ENCODE measurements around the gene CD163.
A peak's percentile ranks its signal among the peaks of the same experiment; 100 is the strongest.
"Not testable (repeated sequence)": the region's sequence is repeated elsewhere in the genome, so short reads cannot be mapped to it uniquely, and the experiment has no call there.

CD163 gene

DNA sequence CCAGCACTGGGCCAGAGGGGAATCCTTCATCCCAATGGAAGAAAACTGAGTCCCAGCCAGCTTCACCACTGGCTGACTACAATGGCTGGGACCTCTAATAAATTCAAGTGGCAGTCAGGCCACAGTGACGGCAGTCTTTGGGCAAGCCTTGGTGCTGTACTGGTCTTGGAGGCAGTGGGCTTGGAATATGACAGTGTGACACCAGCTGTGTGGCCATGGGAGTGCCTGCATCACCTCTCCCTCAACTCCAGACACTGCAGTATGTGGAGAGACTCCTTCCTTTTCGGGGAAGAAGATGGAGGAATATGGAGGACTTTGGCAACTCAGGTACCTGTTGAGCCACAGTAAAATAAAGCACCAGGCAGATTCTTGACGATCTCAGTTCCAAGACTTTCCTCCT lies 43.6 kb downstream of the CD163 start:
- H3K9me3 ChIP-seq (ENCODE audit: control insufficient read depth in 5 of 5, low read length in 5 of 5): no peaks in the 10 kb centered on the region
- no peaks in the 10 kb centered on the region for H3K4me1 ChIP-seq (ENCODE audit: control insufficient read depth in 5 of 5, insufficient read depth in 5 of 5, low read length in 5 of 5)
- H3K27me3 ChIP-seq (ENCODE audit: control insufficient read depth in 5 of 5, insufficient read depth in 4 of 5, low read length in 5 of 5): no peaks in the 10 kb centered on the region
- no peaks in the 10 kb centered on the region for H3K36me3 ChIP-seq (ENCODE audit: control insufficient read depth in 5 of 5, insufficient read depth in 5 of 5, low read length in 5 of 5)
- H3K9ac ChIP-seq (ENCODE audit: low read length in 5 of 5): no peak overlapping the region
- H3K4me3 ChIP-seq (ENCODE audit: low read depth in 1 of 5, low read length in 5 of 5): no peak overlapping the region
- no peak overlapping the region for H3K27ac ChIP-seq (ENCODE audit: low read depth, low read length)

DNA sequence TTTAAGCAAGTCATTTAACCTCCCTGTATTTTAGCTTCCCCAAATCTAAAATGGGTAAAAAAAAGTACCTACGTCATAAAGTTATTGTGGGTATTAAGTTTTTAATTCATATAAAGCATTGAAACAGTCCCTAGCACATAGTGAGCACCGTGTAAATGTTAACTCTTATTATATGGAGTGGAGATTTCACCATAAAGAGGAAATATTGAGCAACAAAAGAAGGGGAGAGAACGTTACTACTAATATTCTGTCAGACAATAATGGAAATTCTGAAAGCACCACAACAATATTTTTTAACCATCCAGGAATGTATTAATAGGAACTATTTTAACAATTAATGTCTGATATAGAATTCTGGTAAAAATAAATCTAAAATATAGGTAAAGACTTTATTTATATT lies 51.8 kb downstream of the CD163 start:
- Histone ChIP-seq H3K4me3 (ENCODE audit: low read depth in 1 of 5, low read length in 5 of 5) (no peak overlapping the region), H3K9ac (ENCODE audit: low read length in 5 of 5) (no peak overlapping the region), H3K27ac (ENCODE audit: low read depth, low read length) (no peak overlapping the region), H3K9me3 (ENCODE audit: control insufficient read depth in 5 of 5, low read length in 5 of 5) (peaks cover 0 to 5% (median 0%) of the 10 kb centered on the region in 5 donors), H3K36me3 (ENCODE audit: control insufficient read depth in 5 of 5, insufficient read depth in 5 of 5, low read length in 5 of 5) (no peaks in the 10 kb centered on the region), H3K27me3 (ENCODE audit: control insufficient read depth in 5 of 5, insufficient read depth in 4 of 5, low read length in 5 of 5) (peaks cover 0 to 4% (median 0%) of the 10 kb centered on the region in 5 donors), H3K4me1 (ENCODE audit: control insufficient read depth in 5 of 5, insufficient read depth in 5 of 5, low read length in 5 of 5) (no peaks in the 10 kb centered on the region)

DNA sequence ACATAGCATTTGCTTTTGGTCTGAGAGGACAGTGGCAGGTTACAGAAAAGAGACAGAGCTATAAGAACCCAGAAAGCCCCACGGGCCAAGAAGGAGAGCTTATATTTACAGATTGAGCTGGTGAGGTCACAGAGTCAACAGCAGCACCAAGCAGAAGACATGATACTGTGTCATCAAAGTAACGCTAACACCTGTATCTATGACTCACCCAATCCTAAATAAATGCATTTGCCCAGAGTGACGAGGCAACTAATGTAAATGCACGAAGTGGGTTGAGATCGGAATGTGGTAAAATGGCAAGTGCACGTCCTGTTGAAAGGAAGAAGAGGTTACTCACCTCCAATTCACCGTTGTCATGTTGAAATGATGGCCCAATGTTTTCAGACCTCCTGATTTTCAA lies 52.9 kb downstream of the CD163 start:
- H3K4me3 ChIP-seq (ENCODE audit: low read depth in 1 of 5, low read length in 5 of 5): no peak overlapping the region
- no peaks in the 10 kb centered on the region for H3K36me3 ChIP-seq (ENCODE audit: control insufficient read depth in 5 of 5, insufficient read depth in 5 of 5, low read length in 5 of 5)
- H3K27ac ChIP-seq (ENCODE audit: low read depth, low read length): no peak overlapping the region
- H3K4me1 ChIP-seq (ENCODE audit: control insufficient read depth in 5 of 5, insufficient read depth in 5 of 5, low read length in 5 of 5): peaks cover 0 to 3% (median 0%) of the 10 kb centered on the region in 5 donors
- peaks cover 0 to 5% (median 0%) of the 10 kb centered on the region in 5 donors for H3K9me3 ChIP-seq (ENCODE audit: control insufficient read depth in 5 of 5, low read length in 5 of 5)
- no peak overlapping the region for H3K9ac ChIP-seq (ENCODE audit: low read length in 5 of 5)
- peaks cover 0 to 4% (median 0%) of the 10 kb centered on the region in 5 donors for H3K27me3 ChIP-seq (ENCODE audit: control insufficient read depth in 5 of 5, insufficient read depth in 4 of 5, low read length in 5 of 5)

GRCh38 chr12:7448099-7448498 lies 55.5 kb downstream of the CD163 start:
- Histone ChIP-seq H3K9ac (ENCODE audit: low read length in 5 of 5) (no peak overlapping the region), H3K27ac (ENCODE audit: low read depth, low read length) (no peak overlapping the region), H3K27me3 (ENCODE audit: control insufficient read depth in 5 of 5, insufficient read depth in 4 of 5, low read length in 5 of 5) (peaks cover 0 to 4% (median 0%) of the 10 kb centered on the region in 5 donors), H3K36me3 (ENCODE audit: control insufficient read depth in 5 of 5, insufficient read depth in 5 of 5, low read length in 5 of 5) (no peaks in the 10 kb centered on the region), H3K9me3 (ENCODE audit: control insufficient read depth in 5 of 5, low read length in 5 of 5) (peaks cover 0 to under 1% (median 0%) of the 10 kb centered on the region in 5 donors), H3K4me1 (ENCODE audit: control insufficient read depth in 5 of 5, insufficient read depth in 5 of 5, low read length in 5 of 5) (peaks cover 0 to 4% (median 0%) of the 10 kb centered on the region in 5 donors), H3K4me3 (ENCODE audit: low read depth in 1 of 5, low read length in 5 of 5) (no peak overlapping the region)

DNA sequence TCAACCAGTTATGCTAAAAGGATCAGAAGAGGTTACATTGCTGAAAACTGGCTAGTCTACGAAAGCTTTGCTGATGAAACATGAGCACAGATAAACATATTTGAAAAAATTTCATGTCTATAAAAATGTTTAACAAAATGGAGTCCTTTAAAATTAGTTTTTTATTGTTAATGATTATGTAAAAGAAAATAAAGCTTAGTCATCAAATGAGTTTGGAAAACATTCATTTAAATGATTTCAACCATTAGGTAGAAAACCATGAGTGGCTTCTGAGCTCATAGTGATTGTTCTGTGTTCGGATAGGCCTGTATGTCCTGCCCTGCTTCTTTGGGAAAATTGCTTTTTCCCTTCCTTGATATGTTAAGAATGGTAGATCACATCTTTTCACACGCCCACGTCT lies 59.0 kb downstream of the CD163 start:
- Histone ChIP-seq H3K9ac (ENCODE audit: low read length in 5 of 5) (no peak overlapping the region), H3K9me3 (ENCODE audit: control insufficient read depth in 5 of 5, low read length in 5 of 5) (no peaks in the 10 kb centered on the region), H3K4me3 (ENCODE audit: low read depth in 1 of 5, low read length in 5 of 5) (no peak overlapping the region), H3K36me3 (ENCODE audit: control insufficient read depth in 5 of 5, insufficient read depth in 5 of 5, low read length in 5 of 5) (no peaks in the 10 kb centered on the region), H3K27me3 (ENCODE audit: control insufficient read depth in 5 of 5, insufficient read depth in 4 of 5, low read length in 5 of 5) (no peaks in the 10 kb centered on the region), H3K4me1 (ENCODE audit: control insufficient read depth in 5 of 5, insufficient read depth in 5 of 5, low read length in 5 of 5) (peaks cover 0 to 5% (median 3%) of the 10 kb centered on the region in 5 donors), H3K27ac (ENCODE audit: low read depth, low read length) (no peak overlapping the region)

- Histone ChIP-seq H3K9me3 (ENCODE audit: control insufficient read depth in 5 of 5, low read length in 5 of 5) (no peaks in the 10 kb centered on the region), H3K36me3 (ENCODE audit: control insufficient read depth in 5 of 5, insufficient read depth in 5 of 5, low read length in 5 of 5) (no peaks in the 10 kb centered on the region), H3K27ac (ENCODE audit: low read depth, low read length) (no peak within 1 kb of the TSS), H3K27me3 (ENCODE audit: control insufficient read depth in 5 of 5, insufficient read depth in 4 of 5, low read length in 5 of 5) (no peaks in the 10 kb centered on the region), H3K4me1 (ENCODE audit: control insufficient read depth in 5 of 5, insufficient read depth in 5 of 5, low read length in 5 of 5) (peaks cover 0 to 6% (median 4%) of the 10 kb centered on the region in 5 donors), H3K9ac (ENCODE audit: low read length in 5 of 5) (no peak within 1 kb of the TSS), H3K4me3 (ENCODE audit: low read depth in 1 of 5, low read length in 5 of 5) (peak within 1 kb of the TSS in 4 of 5 donors; percentile 26 to 44 (median 39))
Observed at GRCh38 chr12:7444076-7444475, 59.5 kb downstream of the CD163 start, which contains the start of gene CD163L1. Gene CD163L1, minus strand, starts transcription at chr12:7444153. Its CDS starts 26 bp downstream, at chr12:7444127.

- Histone ChIP-seq H3K36me3 (ENCODE audit: control insufficient read depth in 5 of 5, insufficient read depth in 5 of 5, low read length in 5 of 5) (no peaks in the 10 kb centered on the region), H3K4me1 (ENCODE audit: control insufficient read depth in 5 of 5, insufficient read depth in 5 of 5, low read length in 5 of 5) (peaks cover 0 to 6% (median 4%) of the 10 kb centered on the region in 5 donors), H3K4me3 (ENCODE audit: low read depth in 1 of 5, low read length in 5 of 5) (no peak overlapping the region), H3K9me3 (ENCODE audit: control insufficient read depth in 5 of 5, low read length in 5 of 5) (peaks cover 0 to 3% (median 0%) of the 10 kb centered on the region in 5 donors), H3K27ac (ENCODE audit: low read depth, low read length) (no peak overlapping the region), H3K9ac (ENCODE audit: low read length in 5 of 5) (no peak overlapping the region), H3K27me3 (ENCODE audit: control insufficient read depth in 5 of 5, insufficient read depth in 4 of 5, low read length in 5 of 5) (no peaks in the 10 kb centered on the region)
Observed at GRCh38 chr12:7441216-7441615, 62.4 kb downstream of the CD163 start.

GRCh38 chr12:7439579-7440505 lies 63.7 kb downstream of the CD163 start:
- H3K4me1 ChIP-seq (ENCODE audit: control insufficient read depth in 5 of 5, insufficient read depth in 5 of 5, low read length in 5 of 5): peaks cover 0 to 6% (median 3%) of the 10 kb centered on the region in 5 donors
- H3K27me3 ChIP-seq (ENCODE audit: control insufficient read depth in 5 of 5, insufficient read depth in 4 of 5, low read length in 5 of 5): no peaks in the 10 kb centered on the region
- H3K9ac ChIP-seq (ENCODE audit: low read length in 5 of 5): no peak overlapping the region
- no peaks in the 10 kb centered on the region for H3K36me3 ChIP-seq (ENCODE audit: control insufficient read depth in 5 of 5, insufficient read depth in 5 of 5, low read length in 5 of 5)
- peaks cover 0 to 3% (median 0%) of the 10 kb centered on the region in 5 donors for H3K9me3 ChIP-seq (ENCODE audit: control insufficient read depth in 5 of 5, low read length in 5 of 5)
- H3K4me3 ChIP-seq (ENCODE audit: low read depth in 1 of 5, low read length in 5 of 5): peak overlapping the region; percentile 53 to 76 (median 58)
- H3K27ac ChIP-seq (ENCODE audit: low read depth, low read length): no peak overlapping the region

GRCh38 chr12:7438291-7438995 lies 65.1 kb downstream of the CD163 start:
- not testable (repeated sequence) for H3K27me3 ChIP-seq (ENCODE audit: control insufficient read depth in 5 of 5, insufficient read depth in 4 of 5, low read length in 5 of 5); H3K9me3 ChIP-seq (ENCODE audit: control insufficient read depth in 5 of 5, low read length in 5 of 5); H3K36me3 ChIP-seq (ENCODE audit: control insufficient read depth in 5 of 5, insufficient read depth in 5 of 5, low read length in 5 of 5); H3K9ac ChIP-seq (ENCODE audit: low read length in 5 of 5); H3K4me1 ChIP-seq (ENCODE audit: control insufficient read depth in 5 of 5, insufficient read depth in 5 of 5, low read length in 5 of 5); H3K27ac ChIP-seq (ENCODE audit: low read depth, low read length)
- peak overlapping the region in 1 of 5 donors; percentile 15 for H3K4me3 ChIP-seq (ENCODE audit: low read depth in 1 of 5, low read length in 5 of 5)

GRCh38 chr12:7437494-7437893 lies 66.1 kb downstream of the CD163 start:
- H3K27me3 ChIP-seq (ENCODE audit: control insufficient read depth in 5 of 5, insufficient read depth in 4 of 5, low read length in 5 of 5); H3K9ac ChIP-seq (ENCODE audit: low read length in 5 of 5); H3K27ac ChIP-seq (ENCODE audit: low read depth, low read length); H3K36me3 ChIP-seq (ENCODE audit: control insufficient read depth in 5 of 5, insufficient read depth in 5 of 5, low read length in 5 of 5); H3K4me3 ChIP-seq (ENCODE audit: low read depth in 1 of 5, low read length in 5 of 5); H3K4me1 ChIP-seq (ENCODE audit: control insufficient read depth in 5 of 5, insufficient read depth in 5 of 5, low read length in 5 of 5); H3K9me3 ChIP-seq (ENCODE audit: control insufficient read depth in 5 of 5, low read length in 5 of 5): not testable (repeated sequence)
